Endothelial cell of umbilical vein (primary cell): ENCODE results near the gene CXXC5. TPM values are rescaled to one million over a fixed set of nuclear protein-coding genes. Genes with fewer than 3 reads are reported as not detected.

Source experiments
- BruUV-seq: library from RNA; stranded (reverse); fragments of 400-500 nt; replicated peaks from 2 replicates; lab custom pipeline; 2021; lab: Mats Ljungman, UMichigan
- CTCF ChIA-PET: fragments of 300-600, 350-600 bp; sonication (Branson Sonifier 250); formaldehyde crosslinking; loops from one replicate; lab custom pipeline; 2021; ENCODE audit warnings: antibody characterized with exemption, inconsistent platforms; lab: Charles Lee
- POLR2A ChIA-PET: fragments of 300-600, 350-600 bp; sonication (Branson Sonifier 250); formaldehyde crosslinking; loops from one replicate; lab custom pipeline; 2021; ENCODE audit warnings: antibody characterized with exemption, inconsistent platforms; lab: Charles Lee
- DNase-seq: peaks from one replicate; pipeline ENCODE4 v3.0.0-alpha.2; 2011; ENCODE audit warnings: low read depth, low spot score
- FAIRE-seq: peaks from 2 replicates; lab custom pipeline; 2011; peaks lifted over from hg19 to GRCh38; lab: Jason Lieb, UNC
- H2AFZ ChIP-seq: 2 replicates; pipeline ENCODE4 v1.6.0; 2012; ENCODE audit warnings: low read depth, low read length, control low read depth, inconsistent platforms
- H3K27ac ChIP-seq: 2 replicates; pipeline ENCODE4 v1.5.1; 2011; ENCODE audit warnings: low read depth, mild to moderate bottlenecking, control low read depth, low read length, moderate library complexity; ENCODE audit not compliant: insufficient read depth
- H3K27me3 ChIP-seq, 2 experiments: 2 replicates each; pipeline versions ENCODE4 v1.6.0 to v1.6.1; 2011; ENCODE audit warnings: low read length in 2 of 2, mixed read lengths in 1 of 2; ENCODE audit not compliant: control insufficient read depth in 2 of 2, insufficient read depth in 2 of 2
- H3K36me3 ChIP-seq, 2 experiments: 2 replicates in 1 of 2; 3 replicates in 1 of 2; pipeline ENCODE4 v1.5.1; 2011; ENCODE audit warnings: low read length in 2 of 2, mild to moderate bottlenecking in 1 of 2, moderate library complexity in 1 of 2; ENCODE audit not compliant: control insufficient read depth in 2 of 2, insufficient read depth in 2 of 2; ENCODE audit errors: extremely low read depth in 1 of 2
- H3K4me1 ChIP-seq: 3 replicates; pipeline ENCODE4 v1.5.1; 2011; ENCODE audit warnings: mild to moderate bottlenecking, low read length; ENCODE audit not compliant: control insufficient read depth, insufficient read depth; ENCODE audit errors: extremely low read depth
- H3K4me2 ChIP-seq: 2 replicates; pipeline ENCODE4 v1.6.1; 2011; ENCODE audit warnings: low read length, control low read depth, mixed read lengths; ENCODE audit not compliant: insufficient read depth
- H3K4me3 ChIP-seq, 3 experiments: fragments of 200-600 bp in 1 of 3; sonication (generic), shearing (Covaris generic) in 1 of 3; replicated peaks in 1 of 3; 2 replicates each; pipeline ENCODE4 v1.5.1; 2011 to 2016; ENCODE audit warnings: control low read depth in 3 of 3, low read length in 3 of 3, mild to moderate bottlenecking in 2 of 3, inconsistent platforms in 1 of 3, low read depth in 1 of 3, moderate library complexity in 1 of 3; ENCODE audit not compliant: insufficient read depth in 1 of 3
- H3K79me2 ChIP-seq: 2 replicates; pipeline ENCODE4 v1.6.0; 2012; ENCODE audit warnings: low read length, inconsistent platforms; ENCODE audit not compliant: control insufficient read depth, insufficient read depth
- H3K9ac ChIP-seq: replicated peaks from 2 replicates; pipeline ENCODE3; 2011; ENCODE audit warnings: low read length, control low read depth; ENCODE audit not compliant: insufficient read depth; ENCODE audit errors: extremely low read depth
- H3K9me1 ChIP-seq: replicated peaks from 3 replicates; pipeline ENCODE4 v1.6.0; 2011; ENCODE audit warnings: mild to moderate bottlenecking, low read length; ENCODE audit not compliant: control insufficient read depth, insufficient read depth; ENCODE audit errors: extremely low read depth
- H3K9me3 ChIP-seq: replicated peaks from 2 replicates; pipeline ENCODE4 v1.5.1; 2012; ENCODE audit warnings: low read length, inconsistent platforms; ENCODE audit not compliant: control insufficient read depth, insufficient read depth
- H4K20me1 ChIP-seq: replicated peaks from 2 replicates; pipeline ENCODE3; 2011; ENCODE audit warnings: mild to moderate bottlenecking, low read length; ENCODE audit not compliant: control insufficient read depth, insufficient read depth; ENCODE audit errors: extremely low read depth
- CTCF ChIP-seq, 2 donors: IDR thresholded peaks; 1 replicate in 1 of 2; 2 replicates in 1 of 2; pipeline ENCODE4 v1.5.1; 2011; ENCODE audit warnings: low read length in 2 of 2, mild to moderate bottlenecking in 2 of 2, moderate library complexity in 2 of 2, control low read depth in 1 of 2, inconsistent platforms in 1 of 2, low read depth in 1 of 2; ENCODE audit not compliant: insufficient read depth in 1 of 2; ENCODE audit errors: extremely low read depth in 1 of 2
- EZH2 ChIP-seq: IDR thresholded peaks from 2 replicates; pipeline ENCODE4 v1.6.1; 2012; ENCODE audit warnings: borderline replicate concordance, low read depth, mild to moderate bottlenecking, moderate library complexity, low read length, inconsistent platforms; ENCODE audit not compliant: severe bottlenecking
- FOS ChIP-seq: IDR thresholded peaks from 2 replicates; pipeline ENCODE4 v1.6.1; 2011; ENCODE audit warnings: mild to moderate bottlenecking, low read length, moderate library complexity, borderline replicate concordance; ENCODE audit not compliant: insufficient read depth
- GATA2 ChIP-seq: IDR thresholded peaks from 2 replicates; pipeline ENCODE4 v1.7.0; 2011; ENCODE audit warnings: low read depth, mild to moderate bottlenecking, moderate library complexity, mixed read lengths, low read length; ENCODE audit not compliant: insufficient read length, insufficient read depth
- JUN ChIP-seq: IDR thresholded peaks from 2 replicates; pipeline ENCODE4 v1.6.1; 2011; ENCODE audit warnings: borderline replicate concordance, low read depth; ENCODE audit not compliant: insufficient read length, insufficient read depth
- MAX ChIP-seq: IDR thresholded peaks from 2 replicates; pipeline ENCODE4 v1.6.1; 2011; ENCODE audit not compliant: insufficient read depth, insufficient read length
- MYC ChIP-seq: IDR thresholded peaks from one replicate; pipeline ENCODE4 v1.6.1; 2011; ENCODE audit warnings: mild to moderate bottlenecking, low read depth, low read length
- POLR2A ChIP-seq: IDR thresholded peaks from 2 replicates; pipeline ENCODE4 v1.6.1; 2012; ENCODE audit warnings: low read depth, mild to moderate bottlenecking, control low read depth, low read length
- POLR2AphosphoS5 ChIP-seq: IDR thresholded peaks from 2 replicates; pipeline ENCODE4 v1.6.1; 2012; ENCODE audit warnings: low read depth, mild to moderate bottlenecking, control low read depth, low read length, moderate library complexity; ENCODE audit not compliant: insufficient read depth
- dilution Hi-C: fragments of 300-500 bp; cut with MboI; formaldehyde crosslinking; loops from one replicate; pipeline ENCODE4 v1.15.0; 2019; ENCODE audit warnings: low sequenced_read_pairs; ENCODE audit not compliant: extremely low pct_ligation_motif_present
- intact Hi-C: fragments of 100-400 bp; cut with micrococcal nuclease; formaldehyde crosslinking; loops from one replicate; pipeline ENCODE4 v1.10.0; 2022
- polyA plus RNA-seq, 4 experiments: library from polyadenylated mRNA; depleted of rRNA in 3 of 4; stranded (reverse) in 3 of 4; unstranded in 1 of 4; fragments of >200 nt; gene quantifications; 2 replicates each; pipeline versions ENCODE4 v1.2.1 to v1.2.3, GENCODE V29; 2011 to 2012; ENCODE audit warnings: missing spikeins in 1 of 4
- total RNA-seq: library from RNA; stranded (reverse); gene quantifications from 2 replicates; pipeline ENCODE4 v1.2.3, GENCODE V29; 2021

Gene CXXC5
- total and polyA plus RNA-seq, 2 donors (not counting 3 experiments of a cell fraction or from before 2014, with no cell fraction given): 2.7 to 5.5 TPM

DNA sequence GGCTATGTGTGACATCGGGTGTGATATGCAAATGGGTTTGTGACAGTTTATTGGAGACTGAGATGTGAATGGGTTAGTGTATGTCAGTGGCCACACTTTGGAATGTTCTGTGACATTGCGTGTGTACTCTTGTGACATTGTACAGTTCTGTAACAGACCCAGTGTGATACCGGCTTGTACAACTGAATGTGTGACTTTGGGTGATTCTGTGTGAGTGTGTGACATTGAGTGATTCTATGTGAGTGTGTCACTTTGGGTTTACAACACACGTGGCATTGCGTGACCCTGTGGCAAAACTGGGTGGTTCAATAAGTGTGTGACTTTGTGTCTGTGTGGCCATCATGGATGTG, 38.2 kb downstream of the CXXC5 start:
- H3K4me1 ChIP-seq: no peaks in the 10 kb centered on the region
- DNase-seq (no peak), FAIRE-seq (no peak)
- TF ChIP-seq MYC (no peak), GATA2 (no peak), POLR2A (no peak), JUN (no peak), POLR2AphosphoS5 (no peak), FOS (no peak), MAX (no peak), EZH2 (no peak), CTCF (IDR thresholded peaks at IDR 0.05; ENCODE audit: extremely low read depth in 1 of 2, insufficient read depth in 1 of 2, low read depth in 1 of 2, low read length in 2 of 2) (no peak)
- H4K20me1 ChIP-seq: no peaks in the 10 kb centered on the region
- H3K36me3 ChIP-seq: no peaks in the 10 kb centered on the region
- H3K27me3 ChIP-seq: no peaks in the 10 kb centered on the region
- POLR2A ChIA-PET: no interaction called here
- H3K27ac ChIP-seq: no peak overlapping the region
- no peaks in the 10 kb centered on the region for H3K9me3 ChIP-seq
- no peak overlapping the region for H3K9ac ChIP-seq
- no peaks in the 10 kb centered on the region for H3K9me1 ChIP-seq
- H3K79me2 ChIP-seq: no peaks in the 10 kb centered on the region
- CTCF ChIA-PET: interaction anchor here (2.3 kb wide), 1 partner anchor 79 kb away, joined by 12 read pairs; no protein-coding TSS in a partner anchor
- H3K4me3 ChIP-seq: no peak overlapping the region
- H3K4me2 ChIP-seq: no peak overlapping the region
- intact Hi-C loops (no loop called here), dilution Hi-C loops (no loop called here)
- H2AFZ ChIP-seq: no peak overlapping the region
- BruUV-seq: no TSS peak
